ENCODE results near the gene ACTRT2.

The ACTRT2 gene

GRCh38 chr1:3018576-3018975 is 2.7 kb upstream of the ACTRT2 start:
- no peak for DNase-seq

- DNase-seq, result no peak
These were observed 2.2 kb upstream of the ACTRT2 start for GRCh38 chr1:3019007-3019515.

- DNase-seq, result no peak
These were observed 1.7 kb upstream of the ACTRT2 start for GRCh38 chr1:3019516-3020051.

- no peak for DNase-seq
These were observed 881 bp upstream of the ACTRT2 start for GRCh38 chr1:3020263-3020909.

- DNase-seq, result no peak
These were observed 634 bp downstream of the ACTRT2 start for GRCh38 chr1:3021801-3022401.

GRCh38 chr1:3022511-3022973 is 1.3 kb downstream of the ACTRT2 start:
- DNase-seq, result no peak

- DNase-seq, result no peak
These were observed 1.7 kb downstream of the ACTRT2 start for GRCh38 chr1:3022976-3023375.

GRCh38 chr1:3024019-3024418 is 2.8 kb downstream of the ACTRT2 start:
- DNase-seq, result no peak

GRCh38 chr1:3024588-3024987 is 3.3 kb downstream of the ACTRT2 start:
- DNase-seq, result no peak

- no peak for DNase-seq
These were observed 4.9 kb downstream of the ACTRT2 start for GRCh38 chr1:3026124-3026523.

GRCh38 chr1:3026581-3027391 is 5.5 kb downstream of the ACTRT2 start:
- no peak for DNase-seq

- no peak for DNase-seq
These were observed 6.5 kb downstream of the ACTRT2 start for GRCh38 chr1:3027611-3028371.

- no peak for DNase-seq
These were observed 7.4 kb downstream of the ACTRT2 start for GRCh38 chr1:3028531-3029282.

- no peak for DNase-seq
These were observed 8.3 kb downstream of the ACTRT2 start for GRCh38 chr1:3029481-3029961.

GRCh38 chr1:3029991-3030662 is 8.9 kb downstream of the ACTRT2 start:
- no peak for DNase-seq

- no peak for DNase-seq
These were observed 9.6 kb downstream of the ACTRT2 start for GRCh38 chr1:3030663-3031381.

- DNase-seq, result no peak
These were observed 10.3 kb downstream of the ACTRT2 start for GRCh38 chr1:3031401-3032221.

- DNase-seq, result no peak
These were observed 11.2 kb downstream of the ACTRT2 start for GRCh38 chr1:3032371-3033039.

Measured in KG1 (cell line).